Head of caudate nucleus (tissue), 42 donors: ENCODE results near the gene MARCKS.

Experiments
- DNase-seq, 42 donors: peaks; one replicate each; pipeline versions ENCODE4 v3.0.0 to v3.0.0-alpha.2; 2020 to 2021; ENCODE audit warnings: mixed read lengths in 7 of 42
- intact Hi-C: fragments of 100-400 bp; cut with DNase I; formaldehyde crosslinking; loops from one replicate; pipeline ENCODE4 v1.15.0; 2022

Gene MARCKS

GRCh38 chr6:113856625-113857555 is at the start of gene MARCKS:
MARCKS (plus strand) TSS chr6:113857345; CDS start chr6:113857746, 401 bp downstream.
- DNase-seq: peak; percentile 64 to 93 (median 85)
- intact Hi-C loops: loop anchor here (5.0 to 10.0 kb wide), 3 partner anchors 292 to 1075 kb away; no protein-coding TSS in a partner anchor

DNA sequence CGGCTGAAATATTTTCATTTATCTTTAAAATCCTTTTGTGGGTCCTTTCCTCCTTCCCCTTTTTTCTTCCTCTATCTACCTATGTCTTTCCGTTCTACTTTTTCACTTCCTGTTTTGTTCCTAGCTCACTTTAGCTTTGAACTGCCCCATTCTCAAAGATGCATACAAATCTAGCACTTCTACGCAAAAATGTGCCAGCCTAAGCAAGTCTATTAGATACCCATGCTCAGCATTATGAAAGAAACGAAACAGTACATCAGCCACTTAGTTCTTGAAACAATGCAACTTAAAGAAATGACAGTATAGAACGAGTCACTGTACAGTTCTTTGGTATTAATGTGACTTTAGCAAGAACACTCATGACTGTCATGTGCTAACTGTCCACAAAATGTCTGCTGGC is 47.3 kb upstream of the MARCKS start:
- peak in 2 of 42 donors; percentile 7 to 13 for DNase-seq
- intact Hi-C loops: no loop called here

DNA sequence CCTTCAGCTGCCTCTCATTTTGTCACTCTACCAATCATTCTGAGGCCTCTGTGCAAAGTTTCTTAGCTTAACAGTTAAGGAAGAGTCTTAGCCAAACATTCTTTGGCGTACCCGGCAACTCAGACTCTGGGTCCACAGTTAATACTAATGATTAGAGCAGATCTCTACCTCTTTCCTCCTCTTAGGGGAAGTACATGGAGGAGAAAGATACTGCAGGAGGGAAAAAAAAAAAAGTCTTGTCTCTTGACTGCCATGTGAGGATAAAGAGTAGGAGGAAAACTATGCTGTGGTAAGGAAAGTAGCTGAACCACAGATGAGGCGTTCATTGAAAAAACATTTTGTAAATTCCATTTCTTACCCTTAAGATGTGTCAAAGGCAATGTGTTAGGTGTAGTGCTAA is 44.0 kb upstream of the MARCKS start:
- no peak for DNase-seq
- intact Hi-C loops: no loop called here

GRCh38 chr6:113818578-113818977 is 38.6 kb upstream of the MARCKS start:
- intact Hi-C loops: no loop called here

GRCh38 chr6:113819169-113819830 is 37.8 kb upstream of the MARCKS start:
- DNase-seq: no peak
- intact Hi-C loops: no loop called here

More at GRCh38 chr6:113818578-113818977, 38.6 kb upstream of the MARCKS start:
- no peak for DNase-seq

- intact Hi-C loops: no loop called here
- DNase-seq: no peak
These were observed 36.4 kb upstream of the MARCKS start for GRCh38 chr6:113820761-113821160.

- intact Hi-C loops: no loop called here
These were observed 35.7 kb upstream of the MARCKS start for GRCh38 chr6:113821445-113821844.

DNA sequence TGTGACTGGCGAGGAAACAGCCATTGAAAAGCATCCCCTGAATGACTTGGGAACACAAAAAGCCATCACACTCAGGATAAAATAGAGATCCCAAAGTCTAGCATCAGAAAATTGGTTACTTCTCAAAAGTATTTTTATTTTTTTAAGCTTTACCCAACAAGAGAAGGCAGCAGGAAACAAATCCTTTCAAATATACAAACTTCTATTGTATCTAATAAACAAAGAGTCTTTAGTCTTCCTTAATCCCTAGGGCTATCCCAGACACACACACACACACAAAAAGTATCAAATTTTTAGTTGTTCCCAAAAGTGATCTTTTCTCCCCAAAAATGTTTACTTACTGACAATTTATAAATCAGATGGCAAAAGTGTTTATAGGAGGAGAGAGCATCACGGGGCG is 33.2 kb upstream of the MARCKS start:
- DNase-seq: no peak
- intact Hi-C loops: no loop called here

More at GRCh38 chr6:113821445-113821844, 35.7 kb upstream of the MARCKS start:
- DNase-seq: no peak

GRCh38 chr6:113824411-113824810 is 32.7 kb upstream of the MARCKS start:
- DNase-seq: peak in 1 of 42 donors; percentile 11
- intact Hi-C loops: no loop called here

DNA sequence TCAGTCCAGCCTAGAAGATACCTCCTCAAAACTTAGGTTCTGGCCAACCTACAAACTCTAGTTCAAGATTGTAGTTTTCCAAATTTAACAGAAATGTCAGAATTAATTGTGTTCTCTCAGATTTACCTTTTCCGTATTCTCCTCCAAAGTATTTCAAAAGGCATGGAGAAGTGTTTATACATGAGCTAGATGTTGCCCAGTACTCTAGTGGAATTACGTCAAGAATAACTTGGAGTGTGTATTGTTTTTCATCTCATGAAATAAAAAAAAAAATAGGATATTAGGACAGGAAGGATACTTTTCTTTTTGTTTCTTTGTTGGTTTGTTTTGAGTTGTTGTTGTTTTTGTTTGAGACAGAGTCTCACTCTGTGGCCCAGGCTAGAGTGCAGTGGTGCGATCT is 32.3 kb upstream of the MARCKS start:
- DNase-seq: no peak
- intact Hi-C loops: no loop called here

GRCh38 chr6:113825781-113826180 is 31.4 kb upstream of the MARCKS start:
- DNase-seq: peak; percentile 72 to 94 (median 89)

GRCh38 chr6:113828984-113829695 is 28.0 kb upstream of the MARCKS start:
- peak in 7 of 42 donors; percentile 11 to 54 (median 21) for DNase-seq
- intact Hi-C loops: no loop called here

More at GRCh38 chr6:113825781-113826180, 31.4 kb upstream of the MARCKS start:
- intact Hi-C loops: no loop called here

- DNase-seq: no peak
- intact Hi-C loops: no loop called here
These were observed 27.5 kb upstream of the MARCKS start for GRCh38 chr6:113829696-113830045.

- DNase-seq: no peak
These were observed 27.0 kb upstream of the MARCKS start for GRCh38 chr6:113830140-113830539.

DNA sequence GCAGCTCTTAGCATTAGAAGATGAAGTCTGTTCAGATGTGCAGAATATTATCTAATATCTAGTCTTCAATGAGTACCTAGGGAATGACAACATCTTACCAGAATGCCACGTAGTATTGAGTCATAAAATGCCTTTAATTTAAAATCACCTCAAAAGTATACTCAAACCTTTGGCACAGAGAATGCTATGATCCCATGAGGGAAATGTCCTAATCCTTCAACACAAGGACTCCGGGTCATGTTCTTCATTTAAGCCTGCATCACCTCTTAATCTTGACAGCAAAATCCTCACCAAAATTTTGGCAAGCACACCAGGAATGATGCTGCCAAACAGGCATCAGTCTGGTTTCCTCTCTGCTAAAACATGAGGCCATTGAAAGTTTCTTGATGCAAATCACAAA is 23.6 kb upstream of the MARCKS start:
- no peak for DNase-seq

More at GRCh38 chr6:113830140-113830539, 27.0 kb upstream of the MARCKS start:
- intact Hi-C loops: no loop called here

GRCh38 chr6:113837170-113837569 is 20.0 kb upstream of the MARCKS start:
- intact Hi-C loops: no loop called here
- DNase-seq: no peak

More for the DNA sequence above, 23.6 kb upstream of the MARCKS start:
- intact Hi-C loops: no loop called here

DNA sequence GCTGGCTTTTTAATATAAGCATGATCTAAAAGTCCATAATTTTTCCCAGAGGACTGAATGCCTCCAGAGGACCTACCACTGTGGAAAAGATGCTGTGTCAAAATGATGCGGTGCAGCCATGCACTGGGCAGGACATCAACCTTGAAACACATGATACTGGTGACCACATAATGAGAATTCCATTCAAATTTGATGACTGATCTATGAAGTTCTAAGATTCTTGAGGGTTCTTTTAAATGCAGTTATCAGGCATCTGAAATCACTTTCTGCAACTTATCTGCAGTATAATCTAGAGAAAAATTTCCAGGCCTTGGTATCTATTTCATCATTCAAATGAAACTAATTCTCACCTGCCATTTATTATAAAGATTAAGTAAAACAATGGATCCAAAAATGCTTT is 15.0 kb upstream of the MARCKS start:
- intact Hi-C loops: no loop called here
- no peak for DNase-seq

GRCh38 chr6:113843500-113844073 is 13.6 kb upstream of the MARCKS start:
- DNase-seq: no peak
- intact Hi-C loops: no loop called here

DNA sequence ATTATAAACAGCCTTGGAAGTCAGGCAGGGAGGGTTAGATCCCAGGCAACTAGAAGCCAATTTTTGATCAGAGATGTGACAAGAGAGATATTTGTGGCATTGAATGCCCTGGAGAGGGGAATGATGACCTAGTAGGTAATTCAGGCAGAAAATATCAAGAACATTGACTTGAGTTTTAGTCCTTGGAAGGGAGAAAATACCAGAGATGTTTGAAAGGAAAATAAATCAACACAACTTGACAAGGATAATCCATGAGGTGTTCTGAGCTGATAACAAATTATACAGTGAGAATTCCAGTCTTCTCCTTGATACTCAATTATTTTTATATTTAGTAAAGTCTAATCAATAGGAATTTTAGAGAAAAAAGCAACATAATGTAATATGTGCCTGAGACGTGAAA is 10.6 kb upstream of the MARCKS start:
- no peak for DNase-seq
- intact Hi-C loops: no loop called here
